GM12872 (cell line): ENCODE data around the gene LIME1.

Experiments used
- TF ChIP-seq, protein P1 (sequence below): IDR thresholded peaks from 3 replicates; pipeline ENCODE4 v1.5.1; 2011; ENCODE audit warnings: low read depth, mild to moderate bottlenecking, low read length, moderate library complexity; ENCODE audit not compliant: insufficient read depth

Gene LIME1

DNA sequence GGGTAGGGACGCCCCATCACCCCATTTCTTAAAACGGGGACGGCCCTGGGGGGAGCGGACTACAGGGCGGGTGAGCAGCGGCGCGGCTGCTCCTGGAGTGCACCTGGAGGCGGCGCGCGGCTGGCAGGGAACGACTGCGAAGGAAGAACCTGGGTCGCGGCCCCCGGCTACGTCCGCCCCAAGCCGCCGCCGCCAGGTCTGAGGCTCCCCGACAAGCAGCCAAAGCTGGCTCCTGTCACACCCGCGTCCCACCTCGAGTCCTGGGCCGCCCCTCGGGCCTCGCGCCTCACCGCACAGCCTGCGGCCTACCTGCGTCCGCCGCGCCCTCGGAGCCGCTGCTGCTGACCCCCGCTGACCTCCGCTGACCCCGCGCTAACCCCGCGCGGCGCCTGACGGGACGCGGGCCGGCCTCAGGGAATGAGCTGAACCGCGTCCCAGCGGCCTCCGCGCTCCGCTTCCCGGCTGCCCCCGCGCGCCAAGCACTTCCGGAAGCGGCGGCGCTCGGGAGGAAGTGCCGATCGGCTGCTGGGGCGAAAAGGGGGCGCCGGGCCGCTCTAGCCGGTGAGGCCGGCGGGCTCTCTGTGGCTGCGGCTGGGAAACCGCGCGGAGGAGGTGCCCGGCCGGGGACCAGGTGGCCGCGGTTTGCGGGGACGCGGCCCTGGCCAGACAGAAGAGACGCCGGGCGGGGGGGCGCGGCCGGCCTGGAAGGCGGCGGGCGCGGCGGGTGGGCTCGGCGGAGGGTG, 28.7 kb upstream of the LIME1 start, which contains the start of the genes ARFRP1 and ZGPAT:
ARFRP1 (minus strand) TSS at position 419 of the 743 bp plus-strand sequence. CDS start 885 bp downstream, outside the sequence.
ZGPAT (plus strand) TSS at position 482 of the 743 bp plus-strand sequence. CDS start 542 bp downstream, outside the sequence.
- TF ChIP-seq, protein P1, sequence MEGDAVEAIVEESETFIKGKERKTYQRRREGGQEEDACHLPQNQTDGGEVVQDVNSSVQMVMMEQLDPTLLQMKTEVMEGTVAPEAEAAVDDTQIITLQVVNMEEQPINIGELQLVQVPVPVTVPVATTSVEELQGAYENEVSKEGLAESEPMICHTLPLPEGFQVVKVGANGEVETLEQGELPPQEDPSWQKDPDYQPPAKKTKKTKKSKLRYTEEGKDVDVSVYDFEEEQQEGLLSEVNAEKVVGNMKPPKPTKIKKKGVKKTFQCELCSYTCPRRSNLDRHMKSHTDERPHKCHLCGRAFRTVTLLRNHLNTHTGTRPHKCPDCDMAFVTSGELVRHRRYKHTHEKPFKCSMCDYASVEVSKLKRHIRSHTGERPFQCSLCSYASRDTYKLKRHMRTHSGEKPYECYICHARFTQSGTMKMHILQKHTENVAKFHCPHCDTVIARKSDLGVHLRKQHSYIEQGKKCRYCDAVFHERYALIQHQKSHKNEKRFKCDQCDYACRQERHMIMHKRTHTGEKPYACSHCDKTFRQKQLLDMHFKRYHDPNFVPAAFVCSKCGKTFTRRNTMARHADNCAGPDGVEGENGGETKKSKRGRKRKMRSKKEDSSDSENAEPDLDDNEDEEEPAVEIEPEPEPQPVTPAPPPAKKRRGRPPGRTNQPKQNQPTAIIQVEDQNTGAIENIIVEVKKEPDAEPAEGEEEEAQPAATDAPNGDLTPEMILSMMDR, result no peak

DNA sequence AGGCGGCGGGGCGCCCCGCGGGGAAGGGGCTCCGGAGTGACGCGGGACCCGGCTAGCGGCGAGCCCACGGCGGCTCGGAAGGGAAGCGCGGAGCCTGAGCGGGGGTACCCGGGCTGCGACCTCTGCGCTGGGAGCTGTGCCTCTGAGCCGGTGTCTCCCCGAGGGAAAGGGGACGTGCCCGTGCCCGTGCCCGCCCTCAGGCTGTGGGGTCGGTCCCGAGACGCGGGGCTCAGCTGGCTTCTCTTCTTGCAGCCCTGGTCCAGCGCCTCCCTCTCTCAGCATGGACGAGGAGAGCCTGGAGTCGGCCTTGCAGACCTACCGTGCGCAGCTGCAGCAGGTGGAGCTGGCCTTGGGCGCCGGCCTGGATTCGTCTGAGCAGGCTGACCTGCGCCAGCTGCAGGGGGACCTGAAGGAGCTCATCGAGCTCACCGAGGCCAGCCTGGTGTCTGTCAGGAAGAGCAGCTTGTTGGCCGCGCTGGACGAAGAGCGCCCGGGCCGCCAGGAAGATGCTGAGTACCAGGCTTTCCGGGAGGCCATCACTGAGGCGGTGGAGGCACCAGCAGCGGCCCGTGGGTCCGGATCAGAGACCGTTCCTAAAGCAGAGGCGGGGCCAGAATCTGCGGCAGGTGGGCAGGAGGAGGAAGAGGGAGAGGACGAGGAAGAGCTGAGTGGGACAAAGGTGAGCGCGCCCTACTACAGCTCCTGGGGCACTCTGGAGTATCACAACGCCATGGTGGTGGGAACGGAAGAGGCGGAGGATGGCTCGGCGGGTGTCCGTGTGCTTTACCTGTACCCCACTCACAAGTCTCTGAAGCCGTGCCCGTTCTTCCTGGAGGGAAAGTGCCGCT, 27.9 kb upstream of the LIME1 start:
- TF ChIP-seq, protein P1, result no peak

DNA sequence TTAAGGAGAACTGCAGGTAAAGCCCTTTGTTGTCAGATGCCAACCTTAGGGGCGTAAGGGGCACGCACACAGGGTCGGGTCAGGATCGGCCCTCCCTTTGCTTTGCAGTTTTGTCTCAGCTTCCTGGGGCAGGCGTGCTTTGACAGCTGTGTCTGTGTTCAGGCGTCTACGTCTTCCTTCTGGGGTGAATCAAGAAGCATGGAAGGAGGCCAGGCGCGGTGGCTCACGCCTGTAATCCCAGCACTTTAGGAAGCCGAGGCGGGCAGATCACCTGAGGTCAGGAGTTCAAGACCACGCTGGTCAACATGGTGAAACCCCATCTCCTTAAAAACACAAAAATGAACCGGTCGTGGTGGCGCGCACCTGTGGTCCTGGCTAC, 27.3 kb upstream of the LIME1 start:
- TF ChIP-seq, protein P1, result no peak

DNA sequence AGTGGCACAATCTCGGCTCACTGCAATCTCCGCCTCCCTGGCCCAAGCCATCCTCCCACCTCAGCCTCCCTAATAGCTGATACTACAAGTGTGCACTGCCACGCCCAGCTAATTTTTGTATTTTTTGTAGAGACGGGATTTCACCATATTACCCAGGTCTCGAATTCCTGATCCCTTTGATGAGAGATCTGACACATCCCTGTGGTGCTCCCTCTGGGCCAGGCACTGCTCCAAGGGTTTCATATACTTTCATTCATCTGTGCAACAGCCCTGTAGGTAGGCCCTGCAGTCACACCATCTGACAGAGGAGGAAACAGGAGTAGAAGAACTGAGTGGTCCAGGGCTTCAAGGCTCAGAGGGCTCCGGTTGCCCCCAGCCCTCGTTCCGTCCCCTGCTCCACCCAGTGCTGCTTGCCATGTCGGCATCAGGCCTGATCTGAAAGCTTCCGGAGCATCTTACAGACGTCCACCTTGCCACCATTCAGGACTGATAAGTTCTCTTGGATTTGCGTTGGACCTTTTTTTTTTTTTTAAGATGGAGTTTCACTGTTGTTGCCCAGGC, 25.3 kb upstream of the LIME1 start:
- TF ChIP-seq, protein P1, result no peak

DNA sequence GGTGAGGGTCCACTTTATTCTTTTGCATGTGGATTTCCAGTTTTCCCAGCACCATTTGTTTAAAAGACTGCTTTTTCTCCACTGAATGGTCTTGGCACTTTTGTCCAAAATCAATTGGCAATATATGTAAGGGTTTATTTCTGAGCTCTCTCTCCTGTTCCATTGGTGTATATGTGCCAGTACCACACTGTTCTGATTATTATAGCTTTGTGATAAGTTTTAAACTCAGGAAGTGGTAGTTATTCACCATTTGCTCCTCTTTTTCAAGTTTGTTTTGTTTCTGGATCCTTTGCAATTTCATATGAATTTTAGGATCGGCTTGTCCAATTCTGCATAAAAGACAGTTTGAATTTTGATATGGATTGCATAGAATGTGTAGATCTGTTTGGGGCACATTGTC, 24.3 kb upstream of the LIME1 start:
- TF ChIP-seq, protein P1, result no peak

DNA sequence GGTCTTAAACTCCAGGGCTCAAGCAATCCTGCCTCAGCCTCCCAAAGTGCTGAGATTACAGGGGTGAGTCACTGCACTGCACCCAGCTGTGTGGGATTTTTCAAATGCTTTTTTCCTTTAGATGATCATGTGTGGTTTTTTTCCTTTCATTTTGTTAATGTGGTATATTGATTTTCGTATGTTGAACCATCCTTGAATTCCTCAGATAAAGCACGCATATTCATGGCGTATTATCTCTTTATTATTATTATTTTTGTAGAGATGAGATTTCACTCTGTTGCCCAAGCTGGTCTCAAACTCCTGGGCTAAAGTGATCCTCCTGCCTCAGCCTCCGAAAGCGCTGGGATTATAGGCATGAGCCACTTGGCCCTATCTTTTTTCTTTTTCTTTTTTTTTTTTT, 21.6 kb upstream of the LIME1 start:
- TF ChIP-seq, protein P1, result no peak

DNA sequence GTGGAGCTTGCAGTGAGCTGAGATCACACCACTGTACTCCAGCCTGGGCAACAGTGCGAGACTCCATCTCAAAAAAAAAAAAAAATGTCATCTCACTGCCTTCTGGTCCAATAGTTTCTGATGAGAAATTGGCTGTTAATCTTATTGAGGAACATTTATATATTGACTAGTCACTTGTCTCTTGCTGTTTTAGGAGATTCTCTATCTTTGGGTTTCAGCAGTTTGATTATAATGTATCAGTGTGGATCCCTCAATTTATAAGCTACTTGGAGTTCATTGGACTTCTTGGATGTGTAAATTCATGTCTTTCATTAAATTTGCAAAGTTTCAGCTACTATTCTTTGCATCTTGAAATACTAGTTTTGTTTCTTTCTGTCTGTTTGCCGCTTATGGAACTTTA, 17.5 kb upstream of the LIME1 start:
- TF ChIP-seq, protein P1, result no peak
